Neuronal stem cell (in vitro differentiated cells): Measurements from ENCODE around the gene MICU1.
A peak's percentile ranks its signal among the peaks of the same experiment; 100 is the strongest.
"Not testable (repeated sequence)": the region's sequence is repeated elsewhere in the genome, so short reads cannot be mapped to it uniquely, and the experiment has no call there.

Experiments used
- DNase-seq: peaks from one replicate; pipeline ENCODE4 v3.0.0-alpha.2; 2013; ENCODE audit warnings: low spot score
- H2AFZ ChIP-seq: one replicate; pipeline ENCODE4 v1.6.1; 2013; ENCODE audit warnings: mild to moderate bottlenecking, low read length, inconsistent platforms
- H2AK5ac ChIP-seq: 2 replicates; pipeline ENCODE4 v1.6.1; 2013; ENCODE audit warnings: low read depth, mild to moderate bottlenecking, inconsistent platforms, low read length, moderate library complexity, mixed read lengths
- H2BK120ac ChIP-seq: 2 replicates; pipeline ENCODE4 v1.6.1; 2013; ENCODE audit warnings: low read depth, mild to moderate bottlenecking, inconsistent platforms, low read length, moderate library complexity, mixed read lengths
- H2BK12ac ChIP-seq: one replicate; pipeline ENCODE4 v1.6.1; 2013; ENCODE audit warnings: low read length, inconsistent platforms
- H2BK15ac ChIP-seq: 2 replicates; pipeline ENCODE4 v1.6.1; 2013; ENCODE audit warnings: mild to moderate bottlenecking, low read length, inconsistent platforms, mixed read lengths
- H2BK5ac ChIP-seq: one replicate; pipeline ENCODE4 v1.6.1; 2013; ENCODE audit warnings: inconsistent platforms, mild to moderate bottlenecking, low read length, moderate library complexity
- H3K14ac ChIP-seq: one replicate; pipeline ENCODE4 v1.6.1; 2013; ENCODE audit warnings: low read length, inconsistent platforms
- H3K18ac ChIP-seq: 2 replicates; pipeline ENCODE4 v1.6.1; 2013; ENCODE audit warnings: low read length, inconsistent platforms
- H3K23ac ChIP-seq: 2 replicates; pipeline ENCODE4 v1.6.1; 2013; ENCODE audit warnings: low read depth, mild to moderate bottlenecking, mixed read lengths, low read length, inconsistent platforms; ENCODE audit not compliant: poor library complexity
- H3K27ac ChIP-seq: replicated peaks from 3 replicates; pipeline ENCODE4 v1.5.1; 2013; ENCODE audit warnings: low read length, inconsistent platforms
- H3K27me3 ChIP-seq, 3 experiments: 2 replicates each; pipeline ENCODE4 v1.6.1; 2013; ENCODE audit warnings: low read length in 3 of 3, mild to moderate bottlenecking in 2 of 3, inconsistent platforms in 1 of 3, low read depth in 1 of 3, mixed read lengths in 1 of 3, moderate library complexity in 1 of 3; ENCODE audit not compliant: control insufficient read depth in 3 of 3, insufficient read depth in 3 of 3
- H3K36me3 ChIP-seq, 2 donors: replicated peaks in 1 of 2; 2 replicates each; pipeline ENCODE4 v1.6.1; 2013; ENCODE audit warnings: low read length in 2 of 2; ENCODE audit not compliant: control insufficient read depth in 2 of 2, insufficient read depth in 2 of 2
- H3K4ac ChIP-seq: 2 replicates; pipeline ENCODE4 v1.6.1; 2013; ENCODE audit warnings: inconsistent platforms, mild to moderate bottlenecking, low read length, moderate library complexity
- H3K4me1 ChIP-seq, 2 donors: 1 replicate in 1 of 2; 2 replicates in 1 of 2; pipeline ENCODE4 v1.6.1; 2013; ENCODE audit warnings: low read length in 2 of 2, low read depth in 1 of 2; ENCODE audit not compliant: control insufficient read depth in 2 of 2, insufficient read depth in 1 of 2
- H3K4me2 ChIP-seq: one replicate; pipeline ENCODE4 v1.6.1; 2013; ENCODE audit warnings: mild to moderate bottlenecking, low read length, inconsistent platforms; ENCODE audit not compliant: insufficient read depth, poor library complexity, severe bottlenecking
- H3K4me3 ChIP-seq, 2 donors: 2 replicates each; pipeline ENCODE4 v1.5.1; 2013; ENCODE audit warnings: low read length in 2 of 2, mild to moderate bottlenecking in 2 of 2, inconsistent platforms in 1 of 2, moderate library complexity in 1 of 2
- H3K79me1 ChIP-seq: one replicate; pipeline ENCODE4 v1.6.1; 2013; ENCODE audit warnings: low read depth, mild to moderate bottlenecking, inconsistent platforms, low read length, moderate library complexity
- H3K9ac ChIP-seq: one replicate; pipeline ENCODE4 v1.6.1; 2013; ENCODE audit warnings: mild to moderate bottlenecking, low read depth, low read length, inconsistent platforms; ENCODE audit not compliant: poor library complexity
- H3K9me3 ChIP-seq, 2 donors: replicated peaks in 1 of 2; 2 replicates each; pipeline versions ENCODE3 to v1.6.1; 2013; ENCODE audit warnings: low read length in 2 of 2, mild to moderate bottlenecking in 2 of 2, inconsistent platforms in 1 of 2, low read depth in 1 of 2, mixed read lengths in 1 of 2, moderate library complexity in 1 of 2; ENCODE audit not compliant: control insufficient read depth in 2 of 2, insufficient read depth in 1 of 2
- H4K8ac ChIP-seq: one replicate; pipeline ENCODE4 v1.6.1; 2013; ENCODE audit warnings: low read depth, mild to moderate bottlenecking, inconsistent platforms, low read length, moderate library complexity
- H4K91ac ChIP-seq: one replicate; pipeline ENCODE4 v1.6.1; 2013; ENCODE audit warnings: low read length, low read depth, mild to moderate bottlenecking, inconsistent platforms; ENCODE audit not compliant: poor library complexity
- WGBS, 2 donors: extraction: QIAGEN DNeasy Blood & Tissue Kit; methylation state at CpG; one replicate each; pipeline ENCODE4 v1.1.7; 2013; ENCODE audit warnings: missing lambda C conversion rate in 2 of 2, mixed read lengths in 1 of 2; ENCODE audit not compliant: insufficient read length in 2 of 2, insufficient replicate concordance in 1 of 2; ENCODE audit errors: extremely low coverage in 2 of 2; 5-methylcytosine and 5-hydroxymethylcytosine counted together

MICU1 gene

GRCh38 chr10:72346117-72346516, 279.8 kb downstream of the MICU1 start:
- not testable (repeated sequence) for H3K4ac ChIP-seq, H2BK120ac ChIP-seq, H2BK5ac ChIP-seq, H3K9ac ChIP-seq, H4K91ac ChIP-seq, H3K18ac ChIP-seq, H2AK5ac ChIP-seq, H2BK12ac ChIP-seq, H2BK15ac ChIP-seq, H4K8ac ChIP-seq, DNase-seq, H3K9me3 ChIP-seq, H3K23ac ChIP-seq, H3K4me3 ChIP-seq, H3K27ac ChIP-seq, H3K27me3 ChIP-seq, H3K14ac ChIP-seq, H3K4me1 ChIP-seq, H3K4me2 ChIP-seq, H2AFZ ChIP-seq
- WGBS, 2 donors: no CpG with 5 or more reads among the region's 7 CpGs
- peaks cover 10% of the 10 kb centered on the region for H3K79me1 ChIP-seq
- peaks cover 28 to 69% of the 10 kb centered on the region in 2 donors for H3K36me3 ChIP-seq

DNA sequence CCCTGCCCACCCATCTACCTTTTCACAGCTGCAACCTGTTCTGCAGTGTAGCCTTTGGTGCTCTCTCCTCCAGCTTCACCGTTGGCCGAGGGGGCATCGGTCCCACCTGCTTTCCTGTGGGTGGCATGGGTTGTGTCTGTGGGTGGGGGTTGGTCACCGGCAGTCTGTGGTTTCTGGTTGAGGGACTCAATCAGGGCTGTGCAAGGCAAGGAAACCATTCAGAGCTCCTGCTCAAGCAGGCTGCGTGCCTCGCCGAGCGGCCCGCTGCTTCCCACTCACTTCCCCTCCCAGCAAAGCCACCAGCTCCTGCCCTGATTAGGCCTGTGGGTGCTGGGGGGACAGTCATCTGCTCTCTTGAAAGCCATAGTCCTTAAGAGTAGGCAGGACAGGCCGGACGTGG, 280.9 kb downstream of the MICU1 start:
- H3K9ac ChIP-seq: peak overlapping the region; percentile 60
- peaks cover 25 to 72% of the 10 kb centered on the region in 2 donors for H3K36me3 ChIP-seq
- peaks cover 5% of the 10 kb centered on the region for H3K79me1 ChIP-seq
- H3K4me1 ChIP-seq: no peaks in the 10 kb centered on the region
- H2BK12ac ChIP-seq: no peak overlapping the region
- H3K23ac ChIP-seq: peak overlapping the region; percentile 25
- no peak overlapping the region for H3K4ac ChIP-seq
- no peak overlapping the region for H3K4me2 ChIP-seq
- H2BK5ac ChIP-seq: no peak overlapping the region
- H3K4me3 ChIP-seq: no peak overlapping the region
- H4K91ac ChIP-seq: no peak overlapping the region
- H3K27ac ChIP-seq: no peak overlapping the region
- no peak overlapping the region for H2BK120ac ChIP-seq
- H2AK5ac ChIP-seq: no peak overlapping the region
- H3K27me3 ChIP-seq: no peaks in the 10 kb centered on the region
- no peak for DNase-seq
- no peaks in the 10 kb centered on the region for H3K9me3 ChIP-seq
- no peak overlapping the region for H3K14ac ChIP-seq
- no peak overlapping the region for H3K18ac ChIP-seq
- no peak overlapping the region for H4K8ac ChIP-seq
- no peak overlapping the region for H2BK15ac ChIP-seq
- no peak overlapping the region for H2AFZ ChIP-seq
- no CpG with 5 or more reads among the region's 11 CpGs for whole genome bisulfite sequencing, 2 donors

- Histone ChIP-seq H3K9ac (no peak overlapping the region), H4K91ac (no peak overlapping the region), H3K36me3 (peaks cover 22 to 73% of the 10 kb centered on the region in 2 donors), H3K4me1 (no peaks in the 10 kb centered on the region), H3K18ac (no peak overlapping the region), H2AFZ (no peak overlapping the region), H2BK12ac (no peak overlapping the region), H3K4ac (peak overlapping the region; percentile 23), H3K4me2 (no peak overlapping the region), H3K4me3 (no peak overlapping the region), H3K79me1 (peaks cover 2% of the 10 kb centered on the region), H3K27me3 (no peaks in the 10 kb centered on the region), H4K8ac (no peak overlapping the region), H2BK5ac (peak overlapping the region; percentile 53), H3K14ac (no peak overlapping the region), H2BK15ac (no peak overlapping the region), H3K27ac (no peak overlapping the region), H3K9me3 (no peaks in the 10 kb centered on the region), H2BK120ac (no peak overlapping the region), H3K23ac (no peak overlapping the region), H2AK5ac (no peak overlapping the region)
- no CpG with 5 or more reads among the region's 5 CpGs for WGBS, 2 donors
- DNase-seq: no peak
These were observed 283.0 kb downstream of the MICU1 start for GRCh38 chr10:72342911-72343310.

DNA sequence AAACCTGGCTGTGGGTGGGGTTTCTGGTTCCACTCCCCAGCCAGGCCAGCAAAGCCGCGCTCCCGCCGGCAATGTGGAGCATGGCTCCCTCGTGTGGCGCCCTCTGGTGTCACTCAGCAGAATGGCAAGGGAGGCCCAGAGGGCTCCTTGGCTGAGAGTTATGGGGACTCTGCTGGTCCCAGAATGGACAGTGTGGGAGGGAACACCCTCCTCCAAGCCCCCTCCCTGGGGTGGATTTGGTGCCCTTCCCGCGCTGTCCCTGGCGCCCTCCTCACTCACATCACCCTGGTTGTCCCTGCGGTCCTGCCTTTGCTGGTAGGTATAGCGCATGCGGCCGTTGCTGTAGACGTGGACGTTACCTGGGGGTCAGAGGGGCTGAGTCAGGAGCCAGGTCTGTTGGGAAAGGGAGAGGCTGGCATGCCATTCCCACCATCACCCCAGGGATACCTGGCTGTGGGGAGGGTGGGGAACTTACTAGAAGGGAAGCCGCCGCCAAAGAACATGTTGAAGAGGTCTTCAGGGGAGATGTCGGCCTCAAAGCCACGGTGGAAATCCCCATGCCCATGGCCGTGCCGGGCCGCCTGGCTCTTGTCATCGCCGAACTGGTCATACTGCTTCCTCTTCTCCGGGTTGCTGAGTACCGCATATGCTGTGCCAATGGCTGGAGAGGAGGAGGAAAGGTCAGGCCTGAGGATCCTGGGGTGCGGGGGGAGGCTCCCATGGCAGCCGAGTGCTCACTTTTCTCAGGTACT, 285.2 kb downstream of the MICU1 start:
- no peak overlapping the region for H4K91ac ChIP-seq
- H2BK12ac ChIP-seq: peak overlapping the region; percentile 91
- H3K4ac ChIP-seq: no peak overlapping the region
- H3K14ac ChIP-seq: no peak overlapping the region
- no peak overlapping the region for H2BK15ac ChIP-seq
- no peak overlapping the region for H3K27ac ChIP-seq
- peaks cover 34 to 90% of the 10 kb centered on the region in 2 donors for H3K36me3 ChIP-seq
- H3K27me3 ChIP-seq: no peaks in the 10 kb centered on the region
- no peaks in the 10 kb centered on the region for H3K9me3 ChIP-seq
- no peak overlapping the region for H2BK120ac ChIP-seq
- WGBS, 2 donors: no CpG with 5 or more reads among the region's 28 CpGs
- H4K8ac ChIP-seq: no peak overlapping the region
- peaks cover 5 to 12% of the 10 kb centered on the region in 2 donors for H3K4me1 ChIP-seq
- H3K79me1 ChIP-seq: peaks cover 2% of the 10 kb centered on the region
- peak overlapping the region; percentile 53 for H2AK5ac ChIP-seq
- no peak overlapping the region for H3K4me3 ChIP-seq
- peak overlapping the region; percentile 16 for H3K23ac ChIP-seq
- DNase-seq: no peak
- no peak overlapping the region for H3K4me2 ChIP-seq
- no peak overlapping the region for H2BK5ac ChIP-seq
- H3K9ac ChIP-seq: peak overlapping the region; percentile 13
- H3K18ac ChIP-seq: peak overlapping the region; percentile 67
- H2AFZ ChIP-seq: no peak overlapping the region
